Right lobe of liver (tissue), 6 donors: ENCODE results near the gene ATP1B3. TPM values are rescaled to one million over a fixed set of nuclear protein-coding genes. Genes with fewer than 3 reads are reported as not detected.

ENCODE experiments used
- ATAC-seq, 4 donors: fragments of 200-7000 bp; cut with Tn5 transposase; one replicate each; pipeline ENCODE4 v1.9.1; 2020; ENCODE audit warnings: mild to moderate bottlenecking in 4 of 4, moderate library complexity in 4 of 4
- DNase-seq, 3 donors: peaks; one replicate each; pipeline ENCODE4 v3.0.0-alpha.2; 2020
- H3K27ac ChIP-seq, 3 donors: fragments of 200-600 bp; one replicate each; pipeline ENCODE4 v1.8.0; 2022
- H3K27me3 ChIP-seq, 2 donors: fragments of 200-600 bp; one replicate each; pipeline ENCODE4 v1.8.0; 2022
- H3K36me3 ChIP-seq, 4 donors: fragments of 200-600 bp; sonication (generic) in 1 of 4; one replicate each; pipeline versions ENCODE4 v1.5.1 to v1.8.0; 2017 to 2022; ENCODE audit warnings: control low read depth in 1 of 4
- H3K4me1 ChIP-seq, 4 donors: fragments of 200-600 bp; sonication (generic) in 1 of 4; one replicate each; pipeline versions ENCODE4 v1.5.1 to v1.8.0; 2017 to 2022; ENCODE audit warnings: control low read depth in 1 of 4
- H3K4me3 ChIP-seq, 3 donors: fragments of 200-600 bp; one replicate each; pipeline ENCODE4 v1.8.0; 2022
- H3K9me3 ChIP-seq, 4 donors: fragments of 200-600 bp; sonication (generic) in 1 of 4; one replicate each; pipeline versions ENCODE4 v1.5.1 to v1.8.0; 2017 to 2022; ENCODE audit warnings: control low read depth in 1 of 4
- POLR2A ChIP-seq: fragments of 450-650 bp; IDR thresholded peaks from one replicate; pipeline ENCODE4 v1.6.1; 2017; ENCODE audit warnings: antibody characterized with exemption, mild to moderate bottlenecking
- WGBS: methylation state at CpG from one replicate; pipeline ENCODE4 v1.1.6; 2018; ENCODE audit warnings: low coverage, low lambda C conversion rate; ENCODE audit not compliant: insufficient coverage; ENCODE audit errors: missing lambda C conversion rate; 5-methylcytosine and 5-hydroxymethylcytosine counted together
- intact Hi-C, 2 donors: fragments of 100-400 bp; cut with DNase I; formaldehyde crosslinking; loops; one replicate each; pipeline versions ENCODE4 v1.11.2 to v1.14.1; 2022
- total RNA-seq, 6 experiments: library from RNA; depleted of rRNA in 2 of 6; stranded (reverse); fragments of >200 nt in 2 of 6; fragmentation: NEBNext Ultra II Directional in 3 of 6; extraction: Animal tissue kit (Norgen Biotek cat#: 25700) in 3 of 6; gene quantifications; one replicate each; pipeline versions ENCODE4 v1.1.0 to v1.2.4, GENCODE V29; 2016 to 2023
- TF ChIP-seq, protein P1 (sequence below), 4 donors: fragments of 200-600 bp in 3 of 4; fragments of 450-650 bp in 1 of 4; IDR thresholded peaks; one replicate each; pipeline versions ENCODE4 v1.5.1 to v1.8.0; 2016 to 2022; ENCODE audit warnings: antibody characterized with exemption in 4 of 4, mild to moderate bottlenecking in 2 of 4
- donor health status: DM: no; HTN: yes; CAD: no.
- donor health status: DM: no; HTN: no; CAD: no.
- donor health status: DM: no; HTN: no; CAD: no.
- donor health status: DM: no; HTN: yes; CAD: no.
- donor health status: DM: no; HTN: yes; CAD: no.

ATP1B3 gene
- total RNA-seq, 6 experiments from 2014 or later, result 6.6 to 19.4 (median 9.3) TPM

DNA sequence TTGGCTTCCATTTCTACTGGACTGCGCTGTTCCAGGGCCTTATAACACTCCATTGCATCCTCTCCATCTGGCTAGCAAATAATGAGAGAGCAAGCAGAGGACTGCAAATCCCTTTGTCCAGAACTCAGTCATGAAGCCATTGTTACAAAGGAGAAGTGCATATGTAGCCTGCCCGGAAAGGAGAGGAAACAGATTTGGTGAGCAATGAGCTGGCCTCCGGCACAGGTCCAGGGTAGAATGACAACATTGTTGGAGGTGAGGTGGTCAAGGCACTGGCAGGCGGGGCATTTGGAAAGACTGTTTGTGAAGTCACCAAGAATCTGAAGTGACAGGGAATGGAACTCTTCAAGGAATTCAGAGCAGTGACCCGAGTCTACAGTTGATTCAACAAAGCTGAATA is 25.0 kb upstream of the ATP1B3 start:
- Histone ChIP-seq H3K4me3 (no peak overlapping the region), H3K9me3 (no peaks in the 10 kb centered on the region), H3K27ac (no peak overlapping the region), H3K27me3 (no peaks in the 10 kb centered on the region), H3K36me3 (no peaks in the 10 kb centered on the region), H3K4me1 (no peaks in the 10 kb centered on the region)
- TF ChIP-seq POLR2A, result no peak
- TF ChIP-seq, protein P1, sequence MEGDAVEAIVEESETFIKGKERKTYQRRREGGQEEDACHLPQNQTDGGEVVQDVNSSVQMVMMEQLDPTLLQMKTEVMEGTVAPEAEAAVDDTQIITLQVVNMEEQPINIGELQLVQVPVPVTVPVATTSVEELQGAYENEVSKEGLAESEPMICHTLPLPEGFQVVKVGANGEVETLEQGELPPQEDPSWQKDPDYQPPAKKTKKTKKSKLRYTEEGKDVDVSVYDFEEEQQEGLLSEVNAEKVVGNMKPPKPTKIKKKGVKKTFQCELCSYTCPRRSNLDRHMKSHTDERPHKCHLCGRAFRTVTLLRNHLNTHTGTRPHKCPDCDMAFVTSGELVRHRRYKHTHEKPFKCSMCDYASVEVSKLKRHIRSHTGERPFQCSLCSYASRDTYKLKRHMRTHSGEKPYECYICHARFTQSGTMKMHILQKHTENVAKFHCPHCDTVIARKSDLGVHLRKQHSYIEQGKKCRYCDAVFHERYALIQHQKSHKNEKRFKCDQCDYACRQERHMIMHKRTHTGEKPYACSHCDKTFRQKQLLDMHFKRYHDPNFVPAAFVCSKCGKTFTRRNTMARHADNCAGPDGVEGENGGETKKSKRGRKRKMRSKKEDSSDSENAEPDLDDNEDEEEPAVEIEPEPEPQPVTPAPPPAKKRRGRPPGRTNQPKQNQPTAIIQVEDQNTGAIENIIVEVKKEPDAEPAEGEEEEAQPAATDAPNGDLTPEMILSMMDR (IDR thresholded peaks at IDR 0.05), result no peak
- WGBS, result 64% methylated on average over 5 of the region's 5 CpGs
- intact Hi-C loops, result no loop called here
- DNase-seq, result no peak
- peak; percentile 25 to 56 (median 35) for ATAC-seq

DNA sequence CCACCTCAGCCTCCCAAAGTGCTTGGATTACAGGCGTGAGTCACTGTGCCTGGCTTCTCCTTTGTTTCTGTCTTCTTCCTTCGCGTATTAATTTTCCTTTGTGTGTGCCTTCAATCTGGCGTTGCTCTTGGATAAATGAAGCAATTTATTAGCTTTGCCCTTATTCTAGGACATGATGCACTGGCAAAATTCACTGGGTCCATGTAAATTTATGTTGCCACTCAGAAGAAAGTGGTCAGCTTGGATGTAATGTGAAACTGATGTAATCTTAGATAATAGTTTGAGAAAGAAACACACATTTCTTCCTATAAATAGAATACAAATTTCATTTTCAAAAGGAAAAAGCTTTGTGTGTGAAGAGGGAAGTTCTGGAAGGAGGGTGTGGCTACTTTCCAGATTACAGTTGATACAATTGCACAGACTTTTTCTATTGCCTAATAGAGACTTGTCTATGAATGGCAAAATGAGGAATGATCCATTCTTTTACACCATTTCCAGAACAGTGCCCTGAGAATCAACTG is 23.3 kb upstream of the ATP1B3 start:
- H3K27me3 ChIP-seq, result no peaks in the 10 kb centered on the region
- H3K4me1 ChIP-seq, result no peaks in the 10 kb centered on the region
- intact Hi-C loops, result no loop called here
- no peaks in the 10 kb centered on the region for H3K36me3 ChIP-seq
- DNase-seq, result no peak
- no peak overlapping the region for H3K27ac ChIP-seq
- H3K4me3 ChIP-seq, result no peak overlapping the region
- no peaks in the 10 kb centered on the region for H3K9me3 ChIP-seq
- TF ChIP-seq, protein P1 (IDR thresholded peaks at IDR 0.05), result no peak
- no peak for TF ChIP-seq POLR2A
- ATAC-seq, result peak in 3 of 4 donors; percentile 12 to 54 (median 50)
- WGBS, result 48% methylated on average over 4 of the region's 4 CpGs

DNA sequence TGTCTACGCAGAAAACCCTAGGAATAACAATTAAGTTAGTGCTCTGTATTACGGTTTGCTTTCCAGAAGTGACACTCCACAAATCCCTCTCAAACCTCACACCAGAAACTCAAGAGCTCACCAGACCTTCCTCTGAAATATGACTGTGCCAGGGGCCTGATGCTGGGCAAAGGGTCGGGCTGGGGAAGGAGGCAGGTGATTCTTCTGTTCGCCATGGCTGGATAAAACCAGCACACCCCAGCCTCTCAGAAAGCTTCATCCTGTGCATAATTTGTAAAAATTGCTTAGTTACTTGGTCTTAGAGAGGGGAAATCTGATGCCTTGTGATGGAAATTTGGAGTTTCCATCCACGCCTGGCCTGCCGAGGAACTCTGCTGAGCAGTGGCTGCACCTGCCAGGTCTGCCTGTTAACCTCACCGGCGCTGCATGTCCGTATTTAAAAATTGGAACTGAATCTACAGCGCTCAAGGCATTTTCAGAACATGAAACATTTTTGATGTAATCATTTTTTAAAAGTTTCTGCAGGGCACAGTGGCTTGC is 22.7 kb upstream of the ATP1B3 start:
- ATAC-seq (no peak), DNase-seq (no peak)
- 54% methylated on average over 9 of the region's 10 CpGs for WGBS
- intact Hi-C loops, result no loop called here
- Histone ChIP-seq H3K4me1 (no peaks in the 10 kb centered on the region), H3K4me3 (no peak overlapping the region), H3K36me3 (no peaks in the 10 kb centered on the region), H3K27ac (no peak overlapping the region), H3K27me3 (no peaks in the 10 kb centered on the region), H3K9me3 (no peaks in the 10 kb centered on the region)
- TF ChIP-seq POLR2A, result no peak
- TF ChIP-seq, protein P1 (IDR thresholded peaks at IDR 0.05), result no peak

DNA sequence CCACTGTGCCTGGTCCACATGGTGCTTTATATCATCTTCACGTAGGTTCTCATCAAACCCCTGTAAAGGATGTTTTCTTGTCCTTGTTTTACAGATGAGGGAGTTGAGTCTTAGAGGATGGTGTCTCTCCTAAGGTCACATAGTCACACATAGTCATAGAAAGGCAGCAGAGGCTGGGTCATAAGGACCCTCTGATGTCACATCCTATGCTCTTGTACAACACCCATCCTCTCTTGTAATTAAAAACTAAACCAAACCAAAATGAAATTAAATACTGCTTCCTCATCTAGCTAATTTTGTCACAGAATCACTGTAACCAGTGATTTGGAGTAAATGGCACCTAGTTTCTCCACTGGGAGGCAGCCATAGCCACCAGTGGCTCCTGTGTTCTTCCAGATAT is 21.8 kb upstream of the ATP1B3 start:
- H3K4me3 ChIP-seq, result no peak overlapping the region
- ATAC-seq, result no peak
- H3K36me3 ChIP-seq, result no peaks in the 10 kb centered on the region
- TF ChIP-seq, protein P1 (IDR thresholded peaks at IDR 0.05), result no peak
- no peak for TF ChIP-seq POLR2A
- H3K27ac ChIP-seq, result no peak overlapping the region
- no peak for DNase-seq
- WGBS, result 50% methylated on average over 1 of the region's 1 CpG
- intact Hi-C loops, result no loop called here
- H3K27me3 ChIP-seq, result no peaks in the 10 kb centered on the region
- H3K4me1 ChIP-seq, result no peaks in the 10 kb centered on the region
- H3K9me3 ChIP-seq, result no peaks in the 10 kb centered on the region

DNA sequence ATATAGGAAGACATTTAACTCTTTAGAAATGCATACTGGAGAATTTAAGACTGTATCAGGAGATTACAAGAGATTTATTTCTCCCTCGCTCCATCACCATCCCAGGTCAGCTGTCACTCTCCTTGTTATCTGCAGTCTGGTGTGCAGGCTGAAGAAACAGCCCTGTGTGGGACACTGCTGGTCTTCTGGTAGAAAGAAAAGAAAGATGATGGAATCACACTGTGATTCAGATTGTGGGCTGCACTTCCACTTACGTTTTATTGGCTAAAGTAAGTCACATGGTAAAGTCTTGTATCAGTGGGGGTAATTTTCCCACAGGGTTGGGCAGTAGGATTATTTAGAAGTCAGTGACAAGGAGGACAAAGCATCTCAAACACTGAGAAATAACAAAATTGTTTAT is 18.1 kb upstream of the ATP1B3 start:
- 66% methylated on average over 2 of the region's 2 CpGs for WGBS
- TF ChIP-seq, protein P1 (IDR thresholded peaks at IDR 0.05), result no peak
- no peak for TF ChIP-seq POLR2A
- H3K27ac ChIP-seq, result no peak overlapping the region
- H3K4me3 ChIP-seq, result no peak overlapping the region
- no peaks in the 10 kb centered on the region for H3K4me1 ChIP-seq
- ATAC-seq, result no peak
- no peak for DNase-seq
- intact Hi-C loops, result no loop called here
- no peaks in the 10 kb centered on the region for H3K27me3 ChIP-seq
- H3K36me3 ChIP-seq, result no peaks in the 10 kb centered on the region
- H3K9me3 ChIP-seq, result no peaks in the 10 kb centered on the region
